ENCODE measurements around the gene KCNA5. TPM values are rescaled to one million over a fixed set of nuclear protein-coding genes. Genes with fewer than 3 reads are reported as not detected.

The KCNA5 gene
- total and polyA plus RNA-seq, 2 experiments from 2014 or later = 0.31 to 0.44 TPM

GRCh38 chr12:5050542-5050941, 6.9 kb downstream of the KCNA5 start:
- peaks cover 14% of the 10 kb centered on the region for H3K27me3 Mint-ChIP-seq (ENCODE audit: insufficient read depth, low read depth, poor library complexity)
- DNase-seq (ENCODE audit: low spot score) (no peak), ATAC-seq (no peak)
- H3K27ac Mint-ChIP-seq = no peak overlapping the region
- H3K9me2 ChIP-seq (ENCODE audit: insufficient read depth) = no peaks in the 10 kb centered on the region
- no peaks in the 10 kb centered on the region for H3K36me3 ChIP-seq (ENCODE audit: insufficient read depth)
- no peak overlapping the region for H2AFZ ChIP-seq
- no peak overlapping the region for H3K4me3 Mint-ChIP-seq
- no peak for TF ChIP-seq CREB1 (CRISPR knock-in tag; IDR thresholded peaks at IDR 0.05; ENCODE audit: low read depth)
- no peak for TF ChIP-seq ZNF331 (CRISPR knock-in tag; IDR thresholded peaks at IDR 0.05; ENCODE audit: low read depth)
- TF ChIP-seq EZH2 (IDR thresholded peaks at IDR 0.05; ENCODE audit: low read depth, unreplicated experiment) = no peak
- no peaks in the 10 kb centered on the region for H4K20me1 ChIP-seq (replicated peaks; ENCODE audit: insufficient read depth)
- H3K27me3 ChIP-seq (ENCODE audit: insufficient read depth) = peaks cover 20% of the 10 kb centered on the region
- no peaks in the 10 kb centered on the region for H3F3A ChIP-seq (replicated peaks; ENCODE audit: low read depth)
- H3K4me3 ChIP-seq = no peak overlapping the region
- 0 out of 3 replicates have a peak, but pooled peaks cover under 1% of the 10 kb centered on the region for H3K9me3 Mint-ChIP-seq
- H3K4me2 ChIP-seq = no peak overlapping the region
- no peaks in the 10 kb centered on the region for H3K79me2 ChIP-seq (replicated peaks; ENCODE audit: insufficient read depth)
- H3K36me3 Mint-ChIP-seq (ENCODE audit: low read depth) = no peaks in the 10 kb centered on the region; the same call in 2 of the 3 replicates
- no peaks in the 10 kb centered on the region for H3K4me1 ChIP-seq (ENCODE audit: insufficient read depth)
- peaks cover 9% of the 10 kb centered on the region; the same call in 2 of the 3 replicates for H3K4me1 Mint-ChIP-seq
- H3K27ac ChIP-seq (ENCODE audit: low read depth) = no peak overlapping the region

GRCh38 chr12:5051334-5051733, 7.7 kb downstream of the KCNA5 start:
- Histone ChIP-seq H3K4me3 (no peak overlapping the region), H3K27me3 (ENCODE audit: insufficient read depth) (peaks cover 12% of the 10 kb centered on the region), H3K79me2 (replicated peaks; ENCODE audit: insufficient read depth) (no peaks in the 10 kb centered on the region), H3K4me2 (no peak overlapping the region), H3F3A (replicated peaks; ENCODE audit: low read depth) (no peaks in the 10 kb centered on the region), H3K9me2 (ENCODE audit: insufficient read depth) (no peaks in the 10 kb centered on the region), H3K4me1 (ENCODE audit: insufficient read depth) (no peaks in the 10 kb centered on the region), H3K27ac (ENCODE audit: low read depth) (no peak overlapping the region), H3K36me3 (ENCODE audit: insufficient read depth) (no peaks in the 10 kb centered on the region), H4K20me1 (replicated peaks; ENCODE audit: insufficient read depth) (no peaks in the 10 kb centered on the region), H2AFZ (no peak overlapping the region)
- Mint-ChIP-seq H3K4me1 (peaks cover 9% of the 10 kb centered on the region; the same call in 2 of the 3 replicates), H3K9me3 (no peaks in the 10 kb centered on the region), H3K4me3 (no peak overlapping the region), H3K27ac (no peak overlapping the region), H3K27me3 (ENCODE audit: insufficient read depth, low read depth, poor library complexity) (peaks cover 6% of the 10 kb centered on the region), H3K36me3 (ENCODE audit: low read depth) (no peaks in the 10 kb centered on the region)
- DNase-seq (ENCODE audit: low spot score) (no peak), ATAC-seq (no peak)
- TF ChIP-seq EZH2phosphoT487 (IDR thresholded peaks at IDR 0.05; ENCODE audit: unreplicated experiment) (no peak), CTCF (conservative IDR thresholded peaks at IDR 0.05; ENCODE audit: low read depth in 2 of 2) (no peak), JUNB (IDR thresholded peaks at IDR 0.05; ENCODE audit: unreplicated experiment) (no peak), CREB1 (CRISPR knock-in tag; IDR thresholded peaks at IDR 0.05; ENCODE audit: low read depth) (no peak), ZNF331 (CRISPR knock-in tag; IDR thresholded peaks at IDR 0.05; ENCODE audit: low read depth) (no peak), ZNF114 (CRISPR knock-in tag; IDR thresholded peaks at IDR 0.05) (no peak), NANOG (IDR thresholded peaks at IDR 0.05; ENCODE audit: borderline replicate concordance) (no peak), POLR2AphosphoS5 (IDR thresholded peaks at IDR 0.05; ENCODE audit: low read depth) (no peak), ETS1 (IDR thresholded peaks at IDR 0.05) (no peak), STAT1 (IDR thresholded peaks at IDR 0.05; ENCODE audit: unreplicated experiment) (no peak), EZH2 (IDR thresholded peaks at IDR 0.05; ENCODE audit: low read depth, unreplicated experiment) (no peak)
- TF ChIP-seq, protein P1, sequence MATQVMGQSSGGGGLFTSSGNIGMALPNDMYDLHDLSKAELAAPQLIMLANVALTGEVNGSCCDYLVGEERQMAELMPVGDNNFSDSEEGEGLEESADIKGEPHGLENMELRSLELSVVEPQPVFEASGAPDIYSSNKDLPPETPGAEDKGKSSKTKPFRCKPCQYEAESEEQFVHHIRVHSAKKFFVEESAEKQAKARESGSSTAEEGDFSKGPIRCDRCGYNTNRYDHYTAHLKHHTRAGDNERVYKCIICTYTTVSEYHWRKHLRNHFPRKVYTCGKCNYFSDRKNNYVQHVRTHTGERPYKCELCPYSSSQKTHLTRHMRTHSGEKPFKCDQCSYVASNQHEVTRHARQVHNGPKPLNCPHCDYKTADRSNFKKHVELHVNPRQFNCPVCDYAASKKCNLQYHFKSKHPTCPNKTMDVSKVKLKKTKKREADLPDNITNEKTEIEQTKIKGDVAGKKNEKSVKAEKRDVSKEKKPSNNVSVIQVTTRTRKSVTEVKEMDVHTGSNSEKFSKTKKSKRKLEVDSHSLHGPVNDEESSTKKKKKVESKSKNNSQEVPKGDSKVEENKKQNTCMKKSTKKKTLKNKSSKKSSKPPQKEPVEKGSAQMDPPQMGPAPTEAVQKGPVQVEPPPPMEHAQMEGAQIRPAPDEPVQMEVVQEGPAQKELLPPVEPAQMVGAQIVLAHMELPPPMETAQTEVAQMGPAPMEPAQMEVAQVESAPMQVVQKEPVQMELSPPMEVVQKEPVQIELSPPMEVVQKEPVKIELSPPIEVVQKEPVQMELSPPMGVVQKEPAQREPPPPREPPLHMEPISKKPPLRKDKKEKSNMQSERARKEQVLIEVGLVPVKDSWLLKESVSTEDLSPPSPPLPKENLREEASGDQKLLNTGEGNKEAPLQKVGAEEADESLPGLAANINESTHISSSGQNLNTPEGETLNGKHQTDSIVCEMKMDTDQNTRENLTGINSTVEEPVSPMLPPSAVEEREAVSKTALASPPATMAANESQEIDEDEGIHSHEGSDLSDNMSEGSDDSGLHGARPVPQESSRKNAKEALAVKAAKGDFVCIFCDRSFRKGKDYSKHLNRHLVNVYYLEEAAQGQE (IDR thresholded peaks at IDR 0.05; ENCODE audit: unreplicated experiment) = no peak

Measured in GM23338 (cell line).